SK-N-DZ (cell line): ENCODE data around the gene CREBL2.

Experiments
- DNase-seq: peaks from one replicate; pipeline ENCODE4 v3.0.0-alpha.2; 2015; ENCODE audit warnings: low spot score

Gene CREBL2

GRCh38 chr12:12671850-12672660, 60.4 kb downstream of the CREBL2 start:
- no peak for DNase-seq

GRCh38 chr12:12673296-12673695, 61.6 kb downstream of the CREBL2 start:
- DNase-seq: no peak

GRCh38 chr12:12676605-12677004, 64.9 kb downstream of the CREBL2 start:
- no peak for DNase-seq

GRCh38 chr12:12681061-12681765, 69.5 kb downstream of the CREBL2 start:
- DNase-seq: no peak

- DNase-seq: no peak
These were observed 70.6 kb downstream of the CREBL2 start for GRCh38 chr12:12682284-12682683.

GRCh38 chr12:12683136-12683697, 71.5 kb downstream of the CREBL2 start:
- no peak for DNase-seq

GRCh38 chr12:12683725-12684124, 72.0 kb downstream of the CREBL2 start:
- DNase-seq: peak; percentile 39

GRCh38 chr12:12684375-12685106, 72.9 kb downstream of the CREBL2 start:
- DNase-seq: peak; percentile 97

- DNase-seq: peak; percentile 54
These were observed 73.6 kb downstream of the CREBL2 start for GRCh38 chr12:12685305-12685704.

GRCh38 chr12:12686472-12686871, 74.8 kb downstream of the CREBL2 start:
- no peak for DNase-seq

- DNase-seq: no peak
These were observed 75.2 kb downstream of the CREBL2 start for GRCh38 chr12:12686925-12687324.

- no peak for DNase-seq
These were observed 78.1 kb downstream of the CREBL2 start for GRCh38 chr12:12689647-12690300.

- no peak for DNase-seq
These were observed 79.9 kb downstream of the CREBL2 start for GRCh38 chr12:12691549-12691948.

GRCh38 chr12:12693111-12693671, 81.5 kb downstream of the CREBL2 start:
- peak; percentile 99 for DNase-seq
